ENCODE data around the gene SETD2.

DNA sequence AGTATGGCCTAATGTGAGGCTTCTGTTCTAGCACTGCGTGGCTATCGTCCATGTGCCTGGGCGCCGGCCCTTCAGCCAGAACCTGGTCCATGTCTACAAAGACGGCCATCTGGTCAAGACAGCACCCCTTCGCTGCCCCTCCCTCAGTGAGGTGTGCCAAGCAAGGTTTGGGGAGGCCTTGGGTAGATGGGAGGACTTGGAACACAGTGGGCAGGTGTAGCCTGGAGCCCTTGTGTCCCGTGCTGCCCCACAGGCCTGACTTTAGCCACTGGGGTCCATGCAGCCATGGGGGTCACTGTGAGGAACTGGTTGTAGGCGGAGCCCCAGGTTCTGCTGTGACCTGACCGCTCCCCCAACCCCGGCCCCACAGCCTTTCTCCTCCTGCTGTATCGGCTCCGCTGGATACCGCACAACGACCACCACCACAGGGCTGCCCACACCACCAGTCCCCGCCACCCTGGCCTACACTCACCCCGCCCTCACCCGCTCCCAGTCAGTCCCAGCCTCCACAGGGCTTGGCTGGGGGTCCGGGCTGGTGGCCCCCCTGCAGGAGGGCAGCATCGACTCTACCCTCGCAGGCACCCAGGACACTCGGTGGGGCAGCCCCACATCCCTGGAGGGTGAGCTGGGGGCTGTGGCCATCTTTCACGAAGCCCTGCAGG lies 167.9 kb downstream of the SETD2 start:
- TF ChIP-seq, protein P1, sequence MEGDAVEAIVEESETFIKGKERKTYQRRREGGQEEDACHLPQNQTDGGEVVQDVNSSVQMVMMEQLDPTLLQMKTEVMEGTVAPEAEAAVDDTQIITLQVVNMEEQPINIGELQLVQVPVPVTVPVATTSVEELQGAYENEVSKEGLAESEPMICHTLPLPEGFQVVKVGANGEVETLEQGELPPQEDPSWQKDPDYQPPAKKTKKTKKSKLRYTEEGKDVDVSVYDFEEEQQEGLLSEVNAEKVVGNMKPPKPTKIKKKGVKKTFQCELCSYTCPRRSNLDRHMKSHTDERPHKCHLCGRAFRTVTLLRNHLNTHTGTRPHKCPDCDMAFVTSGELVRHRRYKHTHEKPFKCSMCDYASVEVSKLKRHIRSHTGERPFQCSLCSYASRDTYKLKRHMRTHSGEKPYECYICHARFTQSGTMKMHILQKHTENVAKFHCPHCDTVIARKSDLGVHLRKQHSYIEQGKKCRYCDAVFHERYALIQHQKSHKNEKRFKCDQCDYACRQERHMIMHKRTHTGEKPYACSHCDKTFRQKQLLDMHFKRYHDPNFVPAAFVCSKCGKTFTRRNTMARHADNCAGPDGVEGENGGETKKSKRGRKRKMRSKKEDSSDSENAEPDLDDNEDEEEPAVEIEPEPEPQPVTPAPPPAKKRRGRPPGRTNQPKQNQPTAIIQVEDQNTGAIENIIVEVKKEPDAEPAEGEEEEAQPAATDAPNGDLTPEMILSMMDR (IDR thresholded peaks at IDR 0.05) = no peak
- no peak for TF ChIP-seq CHD2 (IDR thresholded peaks at IDR 0.05; ENCODE audit: low read length, partially characterized antibody)
- TF ChIP-seq, protein P2, sequence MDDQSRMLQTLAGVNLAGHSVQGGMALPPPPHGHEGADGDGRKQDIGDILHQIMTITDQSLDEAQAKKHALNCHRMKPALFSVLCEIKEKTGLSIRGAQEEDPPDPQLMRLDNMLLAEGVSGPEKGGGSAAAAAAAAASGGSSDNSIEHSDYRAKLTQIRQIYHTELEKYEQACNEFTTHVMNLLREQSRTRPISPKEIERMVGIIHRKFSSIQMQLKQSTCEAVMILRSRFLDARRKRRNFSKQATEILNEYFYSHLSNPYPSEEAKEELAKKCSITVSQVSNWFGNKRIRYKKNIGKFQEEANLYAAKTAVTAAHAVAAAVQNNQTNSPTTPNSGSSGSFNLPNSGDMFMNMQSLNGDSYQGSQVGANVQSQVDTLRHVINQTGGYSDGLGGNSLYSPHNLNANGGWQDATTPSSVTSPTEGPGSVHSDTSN (IDR thresholded peaks at IDR 0.05) = no peak
- TF ChIP-seq YY1 (IDR thresholded peaks at IDR 0.05; ENCODE audit: low read depth) = no peak
- TF ChIP-seq EZH2phosphoT487 (IDR thresholded peaks at IDR 0.05; ENCODE audit: borderline replicate concordance, low read depth) = no peak
- no peak for TF ChIP-seq SMC3 (IDR thresholded peaks at IDR 0.05; ENCODE audit: low read depth, low read length)
- TF ChIP-seq ELF1 (IDR thresholded peaks at IDR 0.05) = no peak
- TF ChIP-seq, protein P3, sequence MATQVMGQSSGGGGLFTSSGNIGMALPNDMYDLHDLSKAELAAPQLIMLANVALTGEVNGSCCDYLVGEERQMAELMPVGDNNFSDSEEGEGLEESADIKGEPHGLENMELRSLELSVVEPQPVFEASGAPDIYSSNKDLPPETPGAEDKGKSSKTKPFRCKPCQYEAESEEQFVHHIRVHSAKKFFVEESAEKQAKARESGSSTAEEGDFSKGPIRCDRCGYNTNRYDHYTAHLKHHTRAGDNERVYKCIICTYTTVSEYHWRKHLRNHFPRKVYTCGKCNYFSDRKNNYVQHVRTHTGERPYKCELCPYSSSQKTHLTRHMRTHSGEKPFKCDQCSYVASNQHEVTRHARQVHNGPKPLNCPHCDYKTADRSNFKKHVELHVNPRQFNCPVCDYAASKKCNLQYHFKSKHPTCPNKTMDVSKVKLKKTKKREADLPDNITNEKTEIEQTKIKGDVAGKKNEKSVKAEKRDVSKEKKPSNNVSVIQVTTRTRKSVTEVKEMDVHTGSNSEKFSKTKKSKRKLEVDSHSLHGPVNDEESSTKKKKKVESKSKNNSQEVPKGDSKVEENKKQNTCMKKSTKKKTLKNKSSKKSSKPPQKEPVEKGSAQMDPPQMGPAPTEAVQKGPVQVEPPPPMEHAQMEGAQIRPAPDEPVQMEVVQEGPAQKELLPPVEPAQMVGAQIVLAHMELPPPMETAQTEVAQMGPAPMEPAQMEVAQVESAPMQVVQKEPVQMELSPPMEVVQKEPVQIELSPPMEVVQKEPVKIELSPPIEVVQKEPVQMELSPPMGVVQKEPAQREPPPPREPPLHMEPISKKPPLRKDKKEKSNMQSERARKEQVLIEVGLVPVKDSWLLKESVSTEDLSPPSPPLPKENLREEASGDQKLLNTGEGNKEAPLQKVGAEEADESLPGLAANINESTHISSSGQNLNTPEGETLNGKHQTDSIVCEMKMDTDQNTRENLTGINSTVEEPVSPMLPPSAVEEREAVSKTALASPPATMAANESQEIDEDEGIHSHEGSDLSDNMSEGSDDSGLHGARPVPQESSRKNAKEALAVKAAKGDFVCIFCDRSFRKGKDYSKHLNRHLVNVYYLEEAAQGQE (IDR thresholded peaks at IDR 0.05; ENCODE audit: low read depth, low read length) = no peak
- TF ChIP-seq, protein P4, sequence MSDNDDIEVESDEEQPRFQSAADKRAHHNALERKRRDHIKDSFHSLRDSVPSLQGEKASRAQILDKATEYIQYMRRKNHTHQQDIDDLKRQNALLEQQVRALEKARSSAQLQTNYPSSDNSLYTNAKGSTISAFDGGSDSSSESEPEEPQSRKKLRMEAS (IDR thresholded peaks at IDR 0.05; ENCODE audit: low read depth) = no peak
